Cardiac muscle cell (in vitro differentiated cells and primary cell): ENCODE results near the gene ATAD2B. TPM values are rescaled to one million over a fixed set of nuclear protein-coding genes. Genes with fewer than 3 reads are reported as not detected.

Source experiments
- DNase-seq, 2 donors: peaks; one replicate each; pipeline versions ENCODE4 v3.0.0 to v3.0.0-alpha.2; 2010 to 2017; ENCODE audit warnings: low read depth in 1 of 2, low spot score in 1 of 2
- H3K27ac ChIP-seq: fragments of 200-600 bp; sonication (generic); 2 replicates; pipeline ENCODE4 v1.5.1; 2016
- H3K27me3 ChIP-seq: fragments of 200-600 bp; sonication (generic); 2 replicates; pipeline ENCODE4 v1.6.0; 2016; ENCODE audit warnings: control low read depth
- H3K36me3 ChIP-seq: fragments of 200-600 bp; sonication (generic); 2 replicates; pipeline ENCODE4 v1.5.1; 2016; ENCODE audit warnings: control low read depth
- H3K4me1 ChIP-seq: fragments of 200-600 bp; sonication (generic); 2 replicates; pipeline ENCODE4 v1.8.1; 2017; ENCODE audit warnings: low read depth, mild to moderate bottlenecking, mixed run types
- H3K4me3 ChIP-seq: fragments of 200-600 bp; sonication (generic); 2 replicates; pipeline ENCODE4 v1.5.1; 2016; ENCODE audit warnings: mild to moderate bottlenecking
- H3K9me3 ChIP-seq: fragments of 200-600 bp; sonication (generic); 2 replicates; pipeline ENCODE4 v1.5.1; 2017; ENCODE audit warnings: low read depth, mild to moderate bottlenecking, control low read depth
- CTCF ChIP-seq: IDR thresholded peaks from 2 replicates; pipeline ENCODE4 v1.5.1; 2012; ENCODE audit warnings: low read depth, mild to moderate bottlenecking, low read length
- polyA plus RNA-seq: library from polyadenylated mRNA; unstranded; fragments of >200 nt; fragmentation: Nextera tagmentation; extraction: Ambion mirVana; gene quantifications from 2 replicates; pipeline ENCODE4 v1.2.1, GENCODE V29; 2016
- total RNA-seq: library from RNA; depleted of rRNA; stranded (reverse); fragments of >200 nt; gene quantifications from 2 replicates; pipeline ENCODE4 v1.2.3, GENCODE V29; 2016

The ATAD2B gene
- total and polyA plus RNA-seq, 2 experiments from 2014 or later, result 10.7 to 17.2 TPM

- Histone ChIP-seq H3K27ac (no peak overlapping the region), H3K9me3 (no peaks in the 10 kb centered on the region), H3K4me1 (peaks cover 3% of the 10 kb centered on the region), H3K4me3 (no peak overlapping the region), H3K36me3 (no peaks in the 10 kb centered on the region), H3K27me3 (no peaks in the 10 kb centered on the region)
- no peak for DNase-seq
- no peak for TF ChIP-seq CTCF
These were observed 18.1 kb upstream of the ATAD2B start for GRCh38 chr2:23944976-23945375.

DNA sequence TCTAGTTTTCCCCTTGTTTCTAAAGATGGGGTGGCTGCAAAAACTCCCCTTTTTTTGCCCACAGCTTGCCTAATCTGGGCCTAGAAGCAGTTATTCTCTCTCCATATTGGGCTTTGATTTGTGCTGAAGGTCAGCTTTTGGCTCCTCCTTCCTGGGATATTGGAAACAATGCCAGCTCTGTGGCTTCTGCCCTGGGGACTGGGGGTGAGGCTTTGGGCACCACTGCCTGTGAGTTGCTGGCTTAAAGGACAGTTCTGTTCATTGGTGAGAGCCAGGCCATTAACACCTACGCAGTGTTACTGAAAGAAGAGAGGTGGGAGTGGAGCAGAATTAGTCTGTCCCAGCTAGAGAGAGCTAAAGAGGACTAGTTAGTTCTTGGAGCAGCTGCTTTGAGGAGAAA, 17.6 kb upstream of the ATAD2B start:
- Histone ChIP-seq H3K36me3 (no peaks in the 10 kb centered on the region), H3K27me3 (no peaks in the 10 kb centered on the region), H3K4me1 (peaks cover 3% of the 10 kb centered on the region), H3K27ac (no peak overlapping the region), H3K4me3 (no peak overlapping the region), H3K9me3 (no peaks in the 10 kb centered on the region)
- DNase-seq, result peak in 1 of 2 donors; percentile 15
- TF ChIP-seq CTCF, result no peak

DNA sequence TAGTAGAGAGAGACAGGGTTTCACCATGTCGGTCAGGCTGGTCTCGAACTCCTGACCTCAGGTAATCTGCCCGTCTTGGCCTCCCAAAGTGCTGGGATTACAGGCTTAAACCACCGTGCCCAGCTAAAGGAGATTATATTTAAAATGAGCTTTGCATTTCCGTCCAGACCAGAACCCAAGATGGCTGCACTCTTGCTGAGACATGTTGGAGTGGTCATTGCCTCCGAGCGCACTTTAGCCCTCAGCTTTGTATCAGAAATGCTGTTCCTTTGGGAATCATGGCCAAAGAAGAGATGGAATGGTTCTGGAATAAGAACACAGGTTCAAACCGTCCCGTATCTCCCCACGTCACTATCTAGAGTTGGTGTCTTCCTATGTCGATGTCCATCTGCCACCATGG, 16.7 kb upstream of the ATAD2B start:
- Histone ChIP-seq H3K4me1 (peaks cover 3% of the 10 kb centered on the region), H3K9me3 (no peaks in the 10 kb centered on the region), H3K27ac (no peak overlapping the region), H3K36me3 (no peaks in the 10 kb centered on the region), H3K4me3 (no peak overlapping the region), H3K27me3 (no peaks in the 10 kb centered on the region)
- TF ChIP-seq CTCF, result no peak
- DNase-seq, result no peak

DNA sequence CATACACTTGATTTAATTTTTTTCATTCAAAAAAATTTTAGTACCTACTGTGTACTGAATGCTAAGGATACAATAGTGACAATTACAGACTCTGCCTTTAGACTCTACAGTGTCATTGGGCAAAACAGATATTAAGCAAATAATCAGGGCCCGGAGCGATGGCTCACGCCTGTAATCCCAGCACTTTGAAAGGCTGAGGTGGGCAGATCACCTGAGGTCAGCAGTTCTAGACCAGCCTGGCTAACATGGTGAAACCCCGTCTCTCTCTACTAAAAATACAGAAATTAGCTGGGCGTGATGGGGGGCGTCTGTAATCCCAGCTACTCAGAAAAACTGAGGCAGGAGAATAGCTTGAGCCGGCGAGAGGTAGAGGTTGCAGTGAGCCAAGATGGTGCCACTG, 14.7 kb upstream of the ATAD2B start:
- Histone ChIP-seq H3K27ac (peak overlapping the region; percentile 98), H3K4me3 (peak overlapping the region; percentile 73), H3K36me3 (no peaks in the 10 kb centered on the region), H3K9me3 (no peaks in the 10 kb centered on the region), H3K27me3 (no peaks in the 10 kb centered on the region), H3K4me1 (peaks cover 3% of the 10 kb centered on the region)
- no peak for TF ChIP-seq CTCF
- DNase-seq, result no peak

- peaks cover 3% of the 10 kb centered on the region for H3K4me1 ChIP-seq
- no peak for TF ChIP-seq CTCF
- peak; percentile 59 to 66 for DNase-seq
- H3K27me3 ChIP-seq, result no peaks in the 10 kb centered on the region
- no peaks in the 10 kb centered on the region for H3K36me3 ChIP-seq
- H3K4me3 ChIP-seq, result peak overlapping the region; percentile 73
- H3K27ac ChIP-seq, result peak overlapping the region; percentile 98
- H3K9me3 ChIP-seq, result no peaks in the 10 kb centered on the region
These were observed 14.0 kb upstream of the ATAD2B start for GRCh38 chr2:23940718-23941620.
